ENCODE measurements around the gene OLFML3. TPM values are rescaled to one million over a fixed set of nuclear protein-coding genes. Genes with fewer than 3 reads are reported as not detected.
"Not testable (repeated sequence)": the region's sequence is repeated elsewhere in the genome, so short reads cannot be mapped to it uniquely, and the experiment has no call there.

OLFML3 gene
- polyA plus RNA-seq, 10 donors: 115 to 220 (median 167) TPM

DNA sequence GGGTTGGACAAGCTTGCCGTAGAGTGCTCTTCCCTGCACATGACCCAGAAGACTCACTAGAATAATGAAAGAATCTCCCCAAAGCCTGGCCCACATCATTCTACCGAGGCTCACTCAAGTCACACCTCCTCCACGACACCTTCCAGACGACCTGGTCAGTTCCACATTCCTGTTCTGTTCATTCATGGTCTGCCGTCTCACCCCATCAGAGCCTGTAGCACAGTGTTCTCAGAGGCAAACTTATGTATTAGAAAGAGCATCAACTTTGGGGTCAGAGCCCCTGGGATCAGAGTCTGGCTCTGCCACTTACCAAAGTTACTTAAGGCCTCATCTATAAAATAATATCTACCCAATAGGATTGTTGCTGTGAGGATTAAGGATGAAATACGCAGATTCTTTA lies 7.5 kb downstream of the OLFML3 start:
- DNase-seq: no peak

DNA sequence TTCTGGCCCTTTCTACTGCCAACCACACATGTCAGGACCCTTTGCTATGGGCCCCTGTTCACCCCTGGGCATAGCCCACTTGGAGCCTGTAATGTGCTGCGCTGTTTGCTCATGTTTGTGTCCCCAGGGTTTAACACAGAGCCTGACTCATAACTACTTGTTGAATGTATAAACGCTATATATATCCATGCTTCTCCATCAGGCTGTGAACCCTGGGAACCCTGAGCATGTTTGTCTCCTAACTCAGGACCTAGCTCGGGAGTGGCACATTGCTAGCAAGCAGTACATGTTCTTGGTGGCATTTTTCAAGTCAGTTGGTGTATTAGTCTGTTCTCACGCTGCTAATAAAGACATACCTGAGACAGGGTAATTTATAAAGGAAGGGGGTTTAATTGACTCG lies 8.0 kb downstream of the OLFML3 start:
- DNase-seq: no peak

DNA sequence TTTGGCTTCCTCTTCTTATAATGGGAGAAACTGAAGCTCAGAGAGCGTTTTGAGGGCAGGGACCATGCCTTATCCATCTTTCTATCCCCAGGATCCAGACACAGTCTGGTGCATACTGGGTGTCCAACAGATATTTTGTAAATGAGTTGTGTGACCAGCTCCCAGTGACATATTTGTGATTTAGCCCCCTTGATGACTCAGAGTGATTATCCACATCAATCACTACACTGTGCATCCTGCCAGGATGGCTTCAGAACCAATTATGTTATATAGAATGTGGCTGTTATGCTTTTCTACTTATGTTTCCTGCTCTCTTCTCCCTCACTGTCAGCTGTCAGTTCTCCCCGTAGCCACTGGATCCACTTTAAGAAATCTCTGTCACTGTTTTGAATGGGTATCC lies 11.3 kb downstream of the OLFML3 start:
- no peak for DNase-seq

DNA sequence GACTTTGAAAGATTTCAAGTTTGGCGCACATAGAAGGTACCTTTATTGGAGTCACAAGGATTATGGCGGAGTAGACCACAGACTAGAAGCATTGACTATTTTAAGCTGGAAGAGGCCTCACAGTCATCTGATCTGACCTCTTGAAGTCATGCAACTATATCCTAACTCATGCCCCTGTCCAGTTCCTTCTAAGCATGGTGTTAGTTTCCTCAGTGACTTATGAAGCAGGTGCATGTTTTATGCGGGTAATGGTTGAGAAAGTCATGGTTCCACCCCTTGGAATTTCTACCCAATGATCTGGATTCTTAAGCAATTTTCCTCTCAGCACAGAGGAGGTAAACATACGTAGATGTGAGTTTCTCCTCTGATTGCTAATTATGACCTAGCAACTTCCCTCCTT lies 11.7 kb downstream of the OLFML3 start:
- DNase-seq: no peak

DNA sequence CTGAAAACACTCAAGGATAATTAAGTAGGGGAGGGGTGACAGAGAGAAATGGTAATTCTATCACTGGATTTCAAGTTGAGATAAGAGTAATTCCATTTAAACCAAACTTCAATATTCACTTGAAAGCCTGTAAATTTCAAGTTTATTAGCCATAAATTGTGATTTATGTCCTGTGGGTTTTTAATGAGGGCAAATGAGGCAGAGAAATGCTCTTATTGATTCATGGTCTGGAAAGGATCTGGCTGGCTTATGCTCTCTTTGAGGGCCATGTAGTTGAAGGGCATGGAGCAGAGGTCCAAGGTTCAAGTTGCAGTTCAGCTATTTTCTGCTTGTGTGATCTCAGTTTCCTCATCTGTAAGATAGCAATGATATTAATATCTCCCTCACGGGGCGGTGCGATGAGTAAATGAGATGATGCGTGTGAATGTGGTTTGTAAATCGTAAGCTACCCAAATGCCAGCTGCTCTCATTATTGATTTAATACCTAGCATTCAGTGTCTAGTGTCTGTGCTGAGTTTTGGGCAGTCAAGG lies 12.3 kb downstream of the OLFML3 start:
- DNase-seq: no peak

DNA sequence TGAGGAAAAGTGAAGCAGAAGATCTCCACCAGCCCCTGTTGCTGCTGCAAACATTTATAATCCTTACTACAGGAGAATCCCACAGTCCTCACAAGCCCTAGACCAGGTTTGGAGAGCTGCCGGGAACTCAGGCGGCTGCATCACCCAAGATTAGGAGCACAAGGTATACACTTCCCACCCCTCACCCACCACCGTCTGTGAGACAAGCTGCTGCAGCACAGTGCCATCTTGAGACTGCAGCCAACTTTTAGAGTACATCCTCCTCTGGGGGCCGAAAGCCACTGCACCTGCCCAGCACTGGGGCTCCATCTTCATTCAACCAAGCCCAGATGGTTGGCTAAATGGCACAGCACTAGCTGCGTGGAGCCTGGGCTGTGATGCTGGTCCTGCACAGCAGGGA lies 13.8 kb downstream of the OLFML3 start:
- no peak for DNase-seq

DNA sequence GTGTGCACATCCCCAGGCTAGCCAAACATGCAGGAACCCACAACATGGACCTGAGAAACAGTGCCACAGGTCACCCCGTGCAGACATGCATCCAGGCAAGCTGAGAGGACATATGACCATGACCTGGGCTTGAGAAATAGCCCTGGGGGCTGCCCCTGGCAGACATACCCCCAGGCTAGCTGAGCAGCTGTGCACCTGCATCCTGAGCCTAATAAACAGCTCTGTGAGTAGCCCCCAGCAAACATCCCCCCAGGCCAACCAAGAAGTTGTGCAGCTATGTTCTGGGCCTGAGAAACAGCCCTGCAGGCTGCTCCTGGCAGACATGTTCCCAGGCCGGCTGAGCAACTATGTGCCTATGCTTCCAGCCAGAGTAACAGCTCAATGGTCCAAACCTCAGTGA lies 14.5 kb downstream of the OLFML3 start:
- no peak for DNase-seq

DNA sequence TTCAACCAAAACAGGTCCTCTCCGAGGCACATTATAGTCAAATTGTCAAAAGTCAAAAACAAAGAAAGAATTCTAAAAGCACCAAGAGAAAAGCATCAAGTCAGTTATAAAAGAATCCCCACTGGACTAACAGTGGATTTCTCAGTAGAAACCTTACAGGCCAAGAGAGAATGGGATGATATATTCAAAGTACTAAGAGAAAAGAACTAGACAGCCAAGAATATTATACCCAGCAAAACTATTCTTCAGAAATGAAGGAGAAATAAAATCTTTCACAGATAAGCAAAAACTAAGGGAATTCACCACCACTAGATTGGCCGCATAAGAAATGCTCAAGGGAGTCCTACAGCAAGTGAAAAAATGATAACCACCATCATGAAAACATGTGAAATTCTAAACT lies 16.1 kb downstream of the OLFML3 start:
- DNase-seq: no peak

DNA sequence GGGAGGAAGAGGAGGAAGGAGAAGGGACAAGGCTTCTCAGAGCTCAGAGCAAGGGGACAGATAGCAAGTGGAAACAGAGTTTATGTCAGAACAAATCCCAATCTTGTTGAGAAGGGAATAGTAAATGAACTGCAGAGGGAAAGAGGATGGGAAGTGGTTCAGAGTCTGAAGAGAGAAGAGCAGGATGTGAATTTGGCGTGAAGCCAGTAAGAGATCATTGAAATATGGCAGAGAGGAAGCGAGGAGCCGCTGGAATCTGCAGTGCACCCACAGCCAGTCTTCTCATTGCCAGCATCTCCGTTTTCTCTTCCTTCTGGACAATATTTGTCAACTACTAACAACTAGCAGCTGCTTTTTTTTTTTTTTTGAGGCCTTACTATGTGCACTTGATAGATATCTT lies 19.1 kb downstream of the OLFML3 start:
- DNase-seq: peak in 1 of 3 donors; percentile 67

DNA sequence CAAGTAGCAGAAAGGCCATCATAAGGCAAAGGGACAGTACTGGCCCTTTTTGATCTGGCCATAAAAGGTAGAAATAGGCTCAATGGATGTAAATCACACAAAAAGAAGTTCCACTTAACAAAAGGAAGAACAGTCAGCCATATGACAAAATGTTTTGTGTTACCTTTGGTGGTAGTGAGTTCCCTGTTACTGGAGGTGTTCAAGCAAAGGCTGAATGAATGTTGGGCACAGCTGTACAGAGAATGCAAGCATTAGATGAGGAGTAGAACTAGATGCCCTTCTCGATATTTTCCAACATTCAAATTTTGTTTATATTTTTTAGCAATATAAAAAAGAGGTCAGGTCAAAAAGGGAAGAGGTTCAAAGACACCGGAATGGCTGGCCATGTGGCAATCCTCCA lies 20.0 kb downstream of the OLFML3 start:
- no peak for DNase-seq

DNA sequence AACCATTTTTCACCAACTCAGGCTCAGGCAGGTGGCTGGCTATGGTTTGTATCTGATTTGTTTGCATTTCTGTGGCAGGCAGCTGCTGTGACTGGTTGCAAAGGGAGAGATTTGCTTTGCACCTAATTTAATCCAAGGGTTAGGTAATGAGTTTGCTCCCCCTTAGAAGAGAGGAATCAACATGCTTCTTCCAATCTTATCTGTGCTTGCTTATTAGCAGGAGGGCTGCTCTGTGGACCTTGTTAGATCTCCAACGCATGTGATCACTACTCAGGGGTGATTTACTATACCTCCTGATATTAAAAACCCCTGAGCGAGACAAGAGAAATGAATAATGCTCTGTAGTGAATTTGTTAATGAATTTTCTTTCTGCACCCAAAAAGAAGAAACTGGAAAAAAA lies 20.5 kb downstream of the OLFML3 start:
- DNase-seq: no peak

DNA sequence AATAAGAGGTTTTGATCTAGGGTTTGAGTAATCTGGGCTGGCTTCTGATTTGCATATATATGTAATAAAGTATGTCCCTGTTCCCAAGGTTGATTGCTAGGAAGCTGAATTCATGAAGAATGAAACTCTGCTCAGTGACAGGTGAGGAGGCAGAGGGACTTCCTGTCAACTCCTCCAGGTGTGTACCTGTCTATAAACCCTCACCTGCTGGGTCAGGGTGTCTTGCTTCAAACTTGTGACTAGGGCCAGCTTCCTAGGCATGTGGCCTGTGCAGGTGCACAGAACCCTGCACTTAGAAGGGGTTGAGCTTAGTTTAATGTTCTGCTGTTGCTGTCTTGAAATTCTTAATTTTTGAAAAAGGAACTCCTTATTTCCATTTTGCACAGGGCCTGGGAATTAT lies 21.1 kb downstream of the OLFML3 start:
- no peak for DNase-seq

DNA sequence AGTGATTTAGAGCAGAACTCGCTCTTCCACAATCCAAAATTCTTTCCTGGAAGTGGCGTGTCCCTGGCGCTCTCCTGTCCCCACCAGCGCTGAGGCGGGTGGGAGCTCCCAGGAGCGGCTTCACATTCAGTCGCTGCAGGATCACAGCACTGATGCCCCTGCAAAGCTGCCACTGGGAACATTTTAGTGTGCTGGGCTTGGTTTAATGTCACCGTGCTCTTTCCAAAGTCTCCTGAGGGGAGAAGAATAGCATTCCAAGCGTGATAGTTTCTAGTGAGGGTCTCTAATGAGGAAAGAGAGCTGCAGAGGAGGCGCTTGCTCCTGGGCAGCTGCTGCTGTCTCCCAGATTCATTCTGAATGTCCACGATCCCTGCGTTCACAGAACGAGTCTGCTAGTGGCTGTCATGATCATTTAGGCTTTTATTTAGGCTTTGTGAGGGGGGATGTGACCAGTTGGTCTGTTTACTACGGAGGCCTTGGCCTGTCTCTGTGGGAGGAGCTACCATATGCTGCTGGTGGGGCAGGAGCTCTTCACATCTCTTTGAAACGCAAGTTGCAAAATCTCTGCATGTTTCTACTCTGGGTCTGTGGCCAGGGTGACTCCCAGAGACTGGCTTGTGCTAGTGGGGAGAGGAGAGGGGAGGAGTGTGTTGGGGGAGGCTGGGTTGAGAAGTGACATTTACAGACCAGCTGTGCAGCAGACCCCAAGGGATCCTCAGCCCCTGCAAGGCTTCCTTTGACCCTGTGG lies 23.4 kb downstream of the OLFML3 start:
- peak in 1 of 3 donors; percentile 82 for DNase-seq

DNA sequence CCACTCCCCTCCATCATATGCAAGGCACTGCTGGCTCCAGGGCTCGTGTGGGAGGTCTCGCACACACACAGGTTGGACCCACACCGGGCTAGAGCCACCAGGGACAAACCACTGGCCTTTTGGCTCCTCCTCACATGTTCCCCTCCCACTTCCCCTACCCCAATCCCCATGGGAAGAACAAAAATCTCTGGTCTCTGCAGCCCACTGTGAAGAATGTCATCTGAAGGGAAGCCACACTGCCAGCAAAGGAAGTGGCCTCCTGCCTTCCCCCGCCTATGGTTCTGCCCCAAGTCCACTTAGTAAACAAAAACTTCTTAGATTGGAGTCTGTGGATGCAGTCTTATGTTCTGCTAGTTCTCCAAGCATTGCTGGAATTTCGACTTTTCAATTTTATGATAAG lies 24.2 kb downstream of the OLFML3 start:
- DNase-seq: no peak

DNA sequence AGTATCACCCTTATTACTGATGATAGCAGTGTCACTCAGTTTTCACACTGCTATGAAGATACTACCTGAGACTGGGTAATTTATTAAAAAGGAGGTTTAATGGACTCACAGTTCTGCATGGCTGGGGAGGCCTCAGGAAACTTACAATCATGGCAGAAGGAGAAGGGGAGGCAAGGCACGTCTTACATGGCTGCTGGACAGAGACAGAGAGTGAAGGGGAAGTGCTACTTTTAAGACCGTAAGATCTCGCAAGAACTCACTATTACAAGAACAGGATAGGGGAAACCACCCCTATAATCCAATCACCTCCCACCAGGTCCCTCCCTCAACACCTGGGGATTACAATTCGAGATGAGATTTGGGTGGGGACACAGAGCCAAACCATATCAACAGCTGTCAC lies 27.6 kb downstream of the OLFML3 start:
- not testable (repeated sequence) for DNase-seq

DNA sequence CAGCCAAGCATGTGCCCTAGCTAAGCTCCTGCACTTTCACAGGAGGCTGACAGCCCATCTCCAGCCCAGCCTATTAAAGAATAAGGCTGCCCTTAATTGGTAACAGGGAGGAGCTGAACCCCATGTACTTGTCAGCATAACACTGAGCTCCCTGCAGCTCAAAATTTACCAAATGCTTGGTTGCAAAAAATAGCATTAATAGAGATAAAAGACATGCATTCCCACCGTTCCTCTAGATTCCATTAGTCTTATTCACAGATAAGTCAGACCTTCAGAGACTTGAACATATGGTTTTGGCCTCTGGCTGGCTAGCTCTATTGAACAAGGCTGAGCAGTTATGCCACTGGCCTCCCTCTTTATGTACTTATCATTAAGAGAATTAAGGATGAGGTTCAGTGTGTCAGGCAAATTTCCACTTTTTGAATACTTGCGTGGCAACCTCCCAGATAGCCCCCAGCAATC lies 29.2 kb downstream of the OLFML3 start:
- DNase-seq: no peak

DNA sequence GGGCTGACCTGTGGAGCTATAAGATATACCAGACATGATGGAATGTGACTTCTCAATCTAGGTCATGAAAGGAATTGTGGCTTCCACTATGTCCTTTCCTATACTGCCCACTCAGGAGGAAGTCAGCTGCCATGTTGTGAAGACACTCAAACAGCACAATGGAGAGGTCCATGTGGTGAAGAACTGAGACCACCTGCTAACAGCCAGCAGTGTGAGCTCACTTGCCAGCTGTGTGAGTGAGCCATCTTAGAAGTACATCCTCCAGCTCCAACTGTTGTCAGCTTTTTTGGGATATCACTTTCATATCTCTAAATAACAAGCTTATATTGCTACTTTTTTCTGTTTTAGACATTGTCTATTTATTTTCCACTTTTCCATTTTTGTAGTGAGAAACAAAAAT lies 29.7 kb downstream of the OLFML3 start:
- no peak for DNase-seq

DNA sequence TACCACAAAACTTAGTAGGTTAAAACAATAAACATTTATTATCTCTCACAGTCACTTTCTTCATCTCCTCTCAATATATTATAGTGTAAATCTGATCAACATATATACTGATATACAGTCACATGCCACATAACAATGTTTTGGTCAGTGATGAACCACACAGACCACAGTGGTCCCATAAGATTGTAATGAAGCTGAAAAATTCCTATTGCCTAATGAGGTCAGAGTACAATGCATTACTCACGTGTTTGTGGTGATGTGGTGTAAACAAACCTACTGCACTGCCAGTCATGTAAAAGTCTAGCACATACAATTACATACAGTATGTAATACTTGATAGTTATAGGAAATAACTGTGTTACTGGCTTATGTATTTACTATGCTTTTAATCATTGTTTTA lies 30.1 kb downstream of the OLFML3 start:
- DNase-seq: no peak

DNA sequence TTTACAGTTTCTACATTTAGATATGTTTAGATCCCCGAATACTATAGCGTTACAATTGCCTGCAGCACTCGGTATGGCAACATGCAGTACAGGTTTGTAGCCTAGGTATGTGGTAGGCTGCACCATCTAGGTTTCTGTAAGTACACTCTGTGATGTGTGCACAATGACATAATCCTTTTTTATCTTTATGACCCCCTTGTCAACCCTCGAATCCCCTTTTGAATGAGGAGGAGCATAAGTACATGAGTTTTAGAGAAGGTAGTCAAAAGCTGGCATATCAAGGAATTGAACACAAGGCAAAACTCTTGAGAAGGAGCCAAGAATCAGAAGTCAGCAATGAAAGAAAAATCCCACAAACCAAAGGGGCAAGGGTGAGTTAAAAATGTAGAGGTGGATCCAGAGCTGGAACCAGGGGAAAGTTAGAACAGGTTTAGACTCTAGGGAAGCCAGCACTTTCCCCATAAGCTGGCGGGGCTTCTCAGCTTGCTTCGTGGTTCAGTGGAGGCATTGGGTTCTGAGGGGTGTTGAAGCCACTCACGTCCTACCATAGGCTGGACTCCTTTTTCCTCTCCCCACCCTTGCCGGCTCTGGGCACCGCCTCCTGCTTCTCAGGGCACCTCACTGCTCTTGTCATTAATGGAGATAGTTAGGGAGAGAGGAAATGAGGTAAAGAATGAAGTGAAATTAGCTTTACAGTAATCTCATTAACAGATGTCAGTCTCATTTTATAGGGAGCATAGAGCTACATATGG lies 31.3 kb downstream of the OLFML3 start:
- no peak for DNase-seq

DNA sequence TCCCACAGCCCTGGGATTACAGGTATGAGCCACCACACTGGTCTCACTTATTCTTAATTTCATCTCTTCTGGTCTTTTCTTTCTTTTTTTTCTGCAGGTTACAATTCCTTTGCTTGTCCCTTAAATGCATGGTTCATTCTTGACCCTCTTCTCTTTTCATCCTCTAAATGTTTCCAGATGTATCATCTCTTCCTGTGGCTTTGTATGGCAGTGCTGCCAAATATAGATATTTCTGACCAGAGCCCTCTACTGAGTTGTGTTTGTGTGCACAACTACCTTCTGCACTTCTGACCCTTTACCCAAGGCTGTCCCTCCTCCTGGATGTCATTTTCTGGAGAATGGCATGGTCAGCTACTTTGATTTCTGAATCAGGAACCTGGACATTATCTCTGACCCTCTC lies 32.5 kb downstream of the OLFML3 start:
- no peak for DNase-seq

DNA sequence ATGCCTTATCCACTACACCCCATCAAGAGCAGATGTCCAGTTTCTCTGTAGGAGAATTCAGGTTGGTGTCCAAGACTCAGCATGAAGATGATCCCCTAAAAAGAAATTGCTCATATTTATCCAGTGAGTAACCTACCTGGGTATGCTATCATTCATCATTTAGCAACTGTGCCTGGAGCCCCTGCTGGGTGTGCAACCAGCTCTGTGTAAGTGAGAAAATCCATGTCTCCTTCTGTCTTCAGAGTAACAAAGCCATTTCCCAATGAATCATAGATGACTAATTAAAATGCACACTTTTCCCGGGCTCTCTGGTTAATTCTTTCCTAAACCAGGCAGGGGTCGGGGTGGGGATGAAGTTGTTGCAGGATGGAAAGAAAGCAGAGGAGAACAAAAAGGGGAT lies 35.8 kb downstream of the OLFML3 start:
- no peak for DNase-seq

DNA sequence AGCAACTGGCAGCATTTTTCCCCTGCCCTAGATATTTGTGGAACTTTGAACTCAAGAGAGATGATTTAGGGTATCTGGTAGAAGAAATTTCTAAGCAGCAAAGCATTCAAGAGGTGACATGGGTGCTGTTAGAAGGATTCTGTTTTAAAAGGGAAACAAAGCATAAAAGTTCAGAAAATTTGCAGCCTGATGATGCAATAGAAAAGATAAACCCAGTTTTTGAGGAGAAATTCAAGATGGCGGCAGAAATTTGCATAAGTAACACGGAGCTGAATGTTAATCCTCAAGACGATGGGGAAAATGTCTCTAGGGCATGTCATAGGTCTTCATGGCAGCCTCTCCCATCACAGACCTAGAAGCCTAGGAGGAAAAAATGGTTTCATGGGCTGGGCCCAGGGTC lies 40.5 kb downstream of the OLFML3 start:
- not testable (repeated sequence) for DNase-seq

DNA sequence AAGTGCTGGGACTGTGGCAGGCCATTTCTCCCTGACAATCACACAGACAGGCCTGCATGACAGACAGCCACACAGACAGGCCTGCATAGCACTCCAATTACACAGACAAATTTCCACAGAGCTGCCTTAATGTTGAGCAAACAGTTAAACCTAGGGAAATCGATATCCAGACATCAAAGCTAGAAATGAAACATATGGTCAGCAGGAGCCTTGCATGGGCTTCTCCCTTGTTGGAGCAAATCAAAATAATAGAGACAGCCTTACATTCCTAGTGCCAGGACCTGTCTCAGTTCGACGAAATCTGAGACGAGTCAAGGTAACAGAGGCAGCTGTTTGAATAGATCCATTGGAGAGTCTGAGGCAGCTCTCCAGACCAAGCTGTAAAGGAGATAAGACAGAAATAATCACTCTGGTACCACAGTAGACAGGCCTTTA lies 42.4 kb downstream of the OLFML3 start:
- no peak for DNase-seq

Measured in muscle of back (tissue), 11 donors.